ENCODE measurements around the gene MYO16.
"Not testable (repeated sequence)": the region's sequence is repeated elsewhere in the genome, so short reads cannot be mapped to it uniquely, and the experiment has no call there.

The MYO16 gene

DNA sequence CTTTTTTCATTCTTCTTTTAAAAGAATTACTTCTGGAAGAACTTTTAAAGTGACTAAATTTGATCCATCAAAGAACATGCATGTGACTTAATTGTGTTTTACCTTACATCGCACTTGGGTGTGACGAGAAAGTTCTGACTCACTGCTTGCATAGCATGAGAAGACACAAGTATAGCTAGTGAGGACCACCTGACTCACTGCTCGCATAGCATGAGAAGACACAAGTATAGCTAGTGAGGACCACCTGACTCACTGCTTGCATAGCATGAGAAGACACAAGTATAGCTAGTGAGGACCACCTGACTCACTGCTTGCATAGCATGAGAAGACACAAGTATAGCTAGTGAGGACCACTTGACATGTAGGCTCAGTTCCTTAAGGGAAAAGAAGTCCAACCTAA lies 362.0 kb downstream of the MYO16 start:
- DNase-seq = not testable (repeated sequence)

DNA sequence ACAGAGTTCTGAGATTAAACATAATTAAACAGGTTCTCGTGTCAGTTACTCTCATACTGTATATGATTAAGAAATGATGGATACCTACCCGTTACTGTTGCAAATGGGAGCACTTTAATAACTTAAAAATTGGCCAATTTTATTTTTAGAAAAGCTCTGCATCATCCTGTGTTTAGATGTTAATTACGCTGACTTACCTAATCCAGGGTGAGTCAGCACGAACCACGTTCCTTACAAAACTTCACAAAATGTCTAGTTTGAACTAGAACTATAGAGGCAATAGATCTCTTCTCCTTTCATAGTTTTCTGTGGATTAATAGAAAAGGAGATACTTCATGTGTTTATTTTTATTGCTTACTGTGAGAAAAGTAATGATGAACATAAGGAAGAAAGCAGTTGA lies 363.9 kb downstream of the MYO16 start:
- DNase-seq = no peak

DNA sequence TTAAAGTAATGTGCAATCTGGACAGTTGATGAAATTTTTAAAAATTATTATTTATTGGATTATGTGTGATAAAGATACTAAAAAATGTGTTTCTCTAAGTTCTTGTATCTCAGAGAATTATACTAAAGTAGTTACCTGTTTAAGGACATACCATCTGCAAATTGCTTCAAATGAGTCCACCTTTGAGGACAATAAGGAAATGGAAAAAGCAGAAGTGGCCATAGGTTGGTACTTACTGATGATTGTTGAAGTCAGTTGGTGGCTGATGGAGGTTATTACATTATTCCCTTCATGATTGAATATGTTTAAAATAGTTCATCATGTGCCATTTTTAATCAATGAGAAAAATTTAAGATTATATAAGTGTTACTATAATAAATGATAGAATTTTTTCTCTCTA lies 367.0 kb downstream of the MYO16 start:
- DNase-seq = no peak

DNA sequence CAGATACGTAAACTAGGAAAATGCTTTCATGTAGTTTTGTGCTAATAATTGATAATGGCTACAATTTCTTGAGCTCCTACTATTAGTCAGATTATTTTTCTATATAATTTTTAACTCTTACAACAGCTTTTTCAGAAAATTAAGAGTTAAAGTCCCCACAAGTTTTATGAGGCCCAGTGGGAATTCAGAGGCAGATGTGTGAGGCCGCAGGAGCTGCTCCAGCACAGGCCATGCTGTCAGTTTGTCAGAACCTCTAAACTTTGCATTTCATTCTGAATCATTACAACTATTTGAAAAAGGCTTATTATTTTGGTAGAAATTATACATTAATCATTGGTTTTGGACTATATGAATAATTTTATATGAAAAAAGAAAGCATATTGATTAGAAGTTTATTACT lies 370.8 kb downstream of the MYO16 start:
- DNase-seq = no peak

DNA sequence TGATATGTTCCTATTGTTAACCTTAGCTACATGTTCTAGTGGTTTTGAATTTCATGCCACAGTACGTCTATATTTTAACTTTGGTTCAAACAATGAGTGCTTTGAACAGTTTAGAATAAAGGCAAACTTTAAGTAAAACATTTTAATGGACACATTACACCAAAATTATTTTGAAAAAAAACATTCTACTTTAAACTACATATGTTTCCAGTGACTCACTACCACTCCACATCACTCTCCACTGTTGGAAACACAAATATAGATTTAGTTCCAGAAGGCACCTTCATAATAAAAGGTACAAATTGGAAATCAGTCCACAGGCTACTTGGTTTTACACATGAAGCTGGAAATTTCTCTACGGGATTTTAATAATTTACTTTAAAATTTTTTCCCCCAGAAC lies 373.5 kb downstream of the MYO16 start:
- no peak for DNase-seq

DNA sequence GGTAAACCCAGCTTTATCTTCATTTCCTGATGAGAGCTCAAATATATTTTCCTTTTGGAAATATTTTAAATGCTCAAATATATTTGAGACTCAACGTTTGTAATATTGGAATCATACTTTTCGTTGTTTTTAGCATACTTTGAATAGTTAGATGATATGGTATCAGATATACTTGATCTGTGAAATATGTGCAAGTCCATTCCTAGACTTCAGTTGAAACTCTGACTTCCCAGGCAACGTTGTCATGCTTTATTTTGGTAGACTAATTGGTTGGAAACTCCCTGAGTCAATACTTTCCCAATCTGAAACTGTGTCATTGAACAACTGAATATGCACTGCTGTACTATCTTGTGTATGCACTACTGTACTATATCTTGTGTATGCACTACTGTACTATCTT lies 378.5 kb downstream of the MYO16 start:
- DNase-seq = no peak

DNA sequence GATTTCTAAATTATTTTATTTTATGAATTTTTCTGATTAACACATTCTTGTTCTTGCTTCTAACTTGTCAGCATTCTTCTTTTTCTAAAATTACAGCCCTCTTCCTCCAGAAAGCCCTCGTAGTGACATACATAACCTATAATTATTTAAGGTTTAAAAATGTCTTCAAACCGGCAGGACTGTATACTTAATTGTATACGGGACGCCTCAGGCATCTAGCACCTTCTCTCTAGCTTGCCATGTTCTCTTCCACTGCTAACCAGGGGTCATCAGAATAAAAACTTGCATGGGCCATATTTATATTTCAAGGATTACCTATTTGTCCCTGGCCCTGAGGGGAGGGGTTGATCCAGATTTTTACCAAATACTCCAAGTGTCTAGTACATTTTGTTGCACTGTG lies 380.3 kb downstream of the MYO16 start:
- no peak for DNase-seq

DNA sequence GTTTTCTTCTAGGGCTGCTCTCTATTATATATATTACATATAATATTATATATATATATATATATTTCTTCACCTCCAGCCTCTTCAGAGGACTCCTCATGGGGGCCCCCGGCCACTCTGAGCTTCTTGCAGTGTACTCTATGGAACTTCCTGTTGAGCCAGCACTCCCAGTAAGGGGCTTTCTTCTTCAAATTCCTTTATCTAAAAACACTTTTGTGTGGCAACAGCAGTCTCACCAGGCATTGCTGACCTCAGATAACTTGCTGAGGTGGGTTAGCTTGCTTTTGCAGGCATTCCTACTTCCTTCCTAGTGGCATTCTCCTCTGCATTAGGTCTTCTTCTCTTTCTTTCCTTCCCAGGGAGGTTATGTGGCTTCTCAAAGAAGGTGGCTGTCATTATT lies 381.5 kb downstream of the MYO16 start:
- no peak for DNase-seq

DNA sequence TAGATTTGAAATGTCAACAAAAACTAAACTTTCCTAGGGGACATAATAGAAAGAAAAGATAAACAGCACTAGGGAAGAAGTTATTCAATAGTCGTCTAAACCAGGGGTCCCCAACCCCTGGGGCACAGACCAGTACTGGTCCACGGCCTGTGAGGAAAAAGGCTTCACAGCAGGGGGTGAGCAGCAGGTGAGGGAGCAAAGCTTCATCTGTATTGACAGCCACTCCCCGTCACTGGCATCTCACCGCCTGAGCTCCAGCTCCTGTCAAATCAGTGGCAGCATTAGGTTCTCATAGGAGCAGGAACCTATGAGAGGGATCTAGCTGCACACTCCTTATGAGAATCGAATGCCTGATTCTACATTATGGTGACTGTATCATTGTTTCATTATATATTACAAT lies 382.7 kb downstream of the MYO16 start:
- DNase-seq = no peak

DNA sequence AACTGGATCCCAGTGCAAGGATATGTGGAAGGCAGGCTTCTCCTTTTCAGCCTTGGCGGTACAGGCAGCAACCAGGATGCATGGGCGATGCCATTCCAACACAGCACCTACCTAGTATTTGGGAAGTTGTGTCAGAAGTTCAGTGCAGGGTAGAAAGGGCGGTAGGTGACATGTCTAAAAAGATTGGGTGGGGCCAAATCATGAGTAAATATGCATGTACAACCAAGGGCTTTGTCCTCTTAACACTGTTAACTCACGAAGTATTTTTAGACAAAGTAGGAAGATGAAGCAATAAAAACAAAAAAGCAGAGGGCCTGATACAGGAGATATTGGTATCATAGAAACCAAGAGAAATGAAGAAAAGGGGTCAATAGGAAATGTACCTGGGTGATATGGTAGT lies 392.1 kb downstream of the MYO16 start:
- no peak for DNase-seq

DNA sequence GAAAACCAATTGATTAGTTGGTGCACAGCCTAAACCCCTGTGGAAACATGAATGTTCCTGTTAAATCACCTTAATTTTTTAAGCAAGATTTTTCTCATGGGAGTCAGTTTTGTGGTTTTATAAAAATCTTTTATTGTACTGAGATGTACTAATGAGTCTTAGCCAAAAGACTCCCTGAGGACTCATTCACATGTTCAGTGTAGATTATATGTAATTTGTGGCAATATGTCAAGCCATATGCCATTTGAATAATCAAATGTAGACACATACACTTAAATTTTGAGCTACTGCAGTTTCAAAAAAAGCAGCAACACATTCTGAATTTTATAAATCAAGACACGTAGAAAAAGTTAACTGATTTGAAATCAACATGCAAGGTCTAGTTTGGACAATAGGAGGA lies 395.2 kb downstream of the MYO16 start:
- DNase-seq = no peak

DNA sequence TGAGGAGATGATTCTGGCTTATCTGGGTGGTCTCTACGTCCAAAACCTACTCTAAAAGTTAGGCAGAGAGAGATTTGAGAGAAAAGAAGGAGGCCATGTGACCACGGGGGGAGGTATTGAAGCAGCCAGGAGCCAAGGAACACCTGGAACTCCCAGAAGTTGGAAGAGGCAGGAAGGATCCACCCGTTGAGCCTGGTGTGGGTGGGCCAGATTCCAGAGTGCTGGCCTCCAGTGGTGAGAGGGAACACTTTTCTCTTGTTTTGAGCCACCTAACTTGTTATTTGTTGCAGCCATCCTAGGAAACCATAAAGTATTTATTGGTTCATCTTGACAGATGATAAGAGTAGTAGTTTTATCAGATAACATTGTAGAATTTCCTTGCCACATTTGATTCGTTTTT lies 396.9 kb downstream of the MYO16 start:
- no peak for DNase-seq

DNA sequence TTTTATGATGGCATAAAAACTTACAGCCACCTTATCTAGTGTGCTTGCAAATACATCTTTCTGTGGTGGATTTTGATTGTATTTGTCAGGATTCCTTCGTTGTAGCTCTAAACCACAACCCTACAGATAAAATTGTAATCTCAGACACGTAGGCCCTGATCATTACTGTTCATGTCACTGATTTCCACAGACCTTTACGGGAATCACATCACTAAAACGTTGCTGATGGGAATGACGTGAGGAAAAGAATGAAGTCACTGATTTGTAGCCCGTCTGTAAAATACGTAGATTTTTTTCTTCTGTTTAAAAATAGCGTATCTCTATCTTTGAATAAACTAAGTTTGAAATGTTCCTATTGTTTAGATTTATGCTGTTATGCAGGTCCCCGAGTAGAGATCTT lies 399.2 kb downstream of the MYO16 start:
- DNase-seq = no peak

DNA sequence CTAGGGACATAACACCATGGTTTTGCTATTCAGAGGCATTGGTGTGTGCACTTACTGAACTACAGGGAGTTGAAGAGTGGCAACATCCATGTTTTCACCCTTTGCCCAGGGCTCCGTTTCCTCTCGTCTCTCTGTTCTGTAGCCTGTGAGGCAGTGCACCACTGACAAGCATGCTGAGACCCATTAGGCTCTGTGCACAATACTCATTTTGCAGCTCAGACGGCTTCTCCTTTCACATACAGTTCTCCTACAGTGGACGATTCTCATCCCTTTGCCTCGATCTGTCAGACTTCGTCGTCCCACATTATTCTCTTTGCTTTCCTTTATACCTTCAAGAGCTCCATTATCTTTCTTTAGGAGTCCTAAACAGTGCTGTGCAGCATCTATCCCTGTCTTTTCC lies 403.7 kb downstream of the MYO16 start:
- no peak for DNase-seq

DNA sequence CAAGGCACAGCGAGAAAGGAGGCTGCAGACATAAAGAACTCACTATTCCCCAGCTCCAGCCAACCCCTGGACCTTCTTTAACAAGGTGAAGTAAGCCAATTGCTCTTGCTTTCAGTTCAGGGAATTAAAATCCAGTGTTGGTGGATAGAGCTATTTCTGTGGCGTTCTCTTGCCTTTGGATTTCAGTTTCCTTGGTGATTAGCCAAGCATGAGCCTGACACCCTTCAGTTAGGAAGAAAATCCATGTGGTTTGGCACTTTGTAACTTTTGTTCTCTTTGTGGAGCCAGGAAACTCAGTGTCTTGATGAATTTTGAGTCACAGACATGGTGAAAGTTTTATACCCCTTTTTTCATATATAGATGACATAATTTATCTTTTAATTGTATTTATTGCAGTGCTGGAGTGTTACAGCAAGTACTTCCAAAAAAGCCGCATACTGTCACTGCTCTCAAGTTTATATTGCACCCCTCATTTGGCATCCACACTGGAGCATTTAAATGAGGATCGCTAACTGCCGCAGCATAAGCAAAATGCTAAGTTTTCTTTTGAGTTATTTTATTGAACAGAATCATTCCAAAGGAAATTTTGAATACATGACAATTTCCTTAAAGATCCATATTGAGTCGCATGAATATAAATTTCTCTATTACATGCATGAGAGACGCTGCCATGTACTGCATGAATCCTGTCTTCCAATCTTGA lies 406.8 kb downstream of the MYO16 start:
- DNase-seq = no peak

DNA sequence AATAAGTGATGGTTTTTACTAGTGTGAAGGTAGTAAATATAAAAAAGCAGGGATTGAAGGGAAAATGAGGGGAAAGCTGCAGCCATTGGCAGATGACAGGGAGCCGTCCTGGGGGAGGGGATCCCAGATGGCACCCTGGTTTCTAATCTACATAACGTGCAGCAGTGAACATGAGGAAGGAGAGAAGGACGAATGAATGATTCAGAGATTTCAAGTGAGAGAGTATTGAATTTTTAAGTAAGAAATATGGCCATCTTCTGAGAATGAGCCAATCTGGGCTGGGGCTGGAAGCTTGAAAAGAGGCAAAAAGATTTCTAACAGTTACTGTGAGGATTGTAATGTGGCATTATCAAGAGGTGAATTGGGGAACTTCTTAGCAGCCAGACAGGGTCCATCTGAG lies 414.2 kb downstream of the MYO16 start:
- no peak for DNase-seq

DNA sequence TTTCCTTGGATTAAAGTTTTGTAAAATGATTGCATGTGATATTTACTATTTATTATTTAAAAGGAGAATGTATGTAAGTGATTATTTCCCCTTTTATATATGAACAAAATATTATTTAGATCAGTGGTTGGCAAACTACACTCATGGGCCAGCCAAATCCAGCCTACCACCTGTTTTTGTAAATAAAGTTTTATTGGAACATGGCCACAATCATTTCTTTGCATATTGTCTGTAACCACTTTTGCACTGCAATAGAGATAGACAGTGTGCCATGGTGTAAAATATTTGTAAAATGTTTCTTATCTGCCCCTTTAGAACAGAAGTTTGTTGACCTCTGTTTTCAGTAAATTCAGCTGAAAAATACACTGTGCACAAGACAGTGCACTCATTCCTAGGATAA lies 426.4 kb downstream of the MYO16 start:
- no peak for DNase-seq

DNA sequence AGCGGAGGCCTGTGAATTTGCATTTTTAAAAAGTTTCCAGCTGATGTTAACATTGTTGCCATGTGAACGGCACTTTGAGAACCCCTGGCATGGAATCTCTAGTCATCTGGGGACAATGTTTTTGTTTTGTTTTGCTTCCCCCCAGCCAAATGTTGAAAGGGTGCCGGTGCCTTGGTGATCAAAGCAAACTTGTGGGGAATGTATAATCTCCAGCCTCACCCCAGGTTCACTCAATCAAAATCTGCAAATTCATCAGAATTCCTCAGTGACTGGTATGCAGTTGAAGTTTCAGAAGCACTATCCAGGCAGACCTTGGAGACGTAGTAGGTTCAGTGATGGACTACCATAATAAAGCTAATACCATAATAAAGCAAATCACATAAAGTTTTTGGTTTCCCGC lies 428.7 kb downstream of the MYO16 start:
- DNase-seq = no peak

DNA sequence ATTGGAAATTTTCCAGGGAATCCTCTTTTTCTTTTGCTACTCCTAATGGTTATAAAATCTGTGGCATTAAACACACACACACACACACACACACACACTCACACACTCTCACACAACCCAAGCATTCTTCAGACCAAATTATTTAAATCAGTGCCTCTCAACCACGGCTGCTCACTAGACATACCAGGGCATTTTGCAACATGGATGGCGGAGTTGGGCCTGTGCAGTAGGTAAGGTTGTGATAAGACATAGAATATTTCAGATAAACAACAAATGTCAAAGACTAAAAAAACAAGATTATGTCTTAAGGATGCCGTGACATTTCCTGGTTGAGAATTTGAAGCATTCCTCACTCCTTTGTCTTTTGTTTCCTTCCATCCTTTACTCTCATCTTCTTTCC lies 443.1 kb downstream of the MYO16 start:
- no peak for DNase-seq

DNA sequence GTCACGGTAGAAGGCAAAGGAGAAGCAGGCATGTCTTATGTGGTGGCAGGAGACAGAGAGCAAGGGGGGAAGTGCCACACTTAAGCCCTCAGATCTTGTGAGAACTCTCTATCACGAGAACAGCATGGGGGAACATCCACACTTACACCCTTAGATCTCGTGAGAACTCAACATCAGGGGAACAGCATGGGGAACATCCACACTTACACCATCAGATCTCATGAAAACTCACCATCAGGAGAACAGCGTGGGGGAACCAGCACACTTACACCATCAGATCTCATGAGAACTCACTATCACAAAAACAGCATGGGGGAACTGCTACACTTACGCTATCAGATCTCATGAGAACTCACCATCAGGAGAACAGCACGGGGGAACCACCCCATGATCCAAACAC lies 445.0 kb downstream of the MYO16 start:
- no peak for DNase-seq

DNA sequence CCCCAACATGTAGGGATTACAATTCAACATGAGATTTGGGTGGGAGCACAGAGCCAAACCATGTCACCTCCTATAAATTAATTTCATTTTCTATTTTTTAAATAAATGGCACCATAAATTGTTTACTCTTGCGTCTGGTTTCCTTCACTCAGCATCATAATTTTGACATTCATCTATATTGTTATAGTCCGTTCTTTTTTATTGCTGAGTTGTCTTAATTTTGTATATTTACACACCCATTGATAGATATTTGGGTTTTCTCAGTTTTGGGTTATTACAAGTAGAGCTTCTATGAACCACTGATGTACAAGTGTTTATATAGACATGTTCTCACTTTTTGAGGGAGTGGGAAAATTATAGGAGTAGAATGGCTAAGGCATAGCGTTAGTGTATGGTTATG lies 445.4 kb downstream of the MYO16 start:
- DNase-seq = no peak

DNA sequence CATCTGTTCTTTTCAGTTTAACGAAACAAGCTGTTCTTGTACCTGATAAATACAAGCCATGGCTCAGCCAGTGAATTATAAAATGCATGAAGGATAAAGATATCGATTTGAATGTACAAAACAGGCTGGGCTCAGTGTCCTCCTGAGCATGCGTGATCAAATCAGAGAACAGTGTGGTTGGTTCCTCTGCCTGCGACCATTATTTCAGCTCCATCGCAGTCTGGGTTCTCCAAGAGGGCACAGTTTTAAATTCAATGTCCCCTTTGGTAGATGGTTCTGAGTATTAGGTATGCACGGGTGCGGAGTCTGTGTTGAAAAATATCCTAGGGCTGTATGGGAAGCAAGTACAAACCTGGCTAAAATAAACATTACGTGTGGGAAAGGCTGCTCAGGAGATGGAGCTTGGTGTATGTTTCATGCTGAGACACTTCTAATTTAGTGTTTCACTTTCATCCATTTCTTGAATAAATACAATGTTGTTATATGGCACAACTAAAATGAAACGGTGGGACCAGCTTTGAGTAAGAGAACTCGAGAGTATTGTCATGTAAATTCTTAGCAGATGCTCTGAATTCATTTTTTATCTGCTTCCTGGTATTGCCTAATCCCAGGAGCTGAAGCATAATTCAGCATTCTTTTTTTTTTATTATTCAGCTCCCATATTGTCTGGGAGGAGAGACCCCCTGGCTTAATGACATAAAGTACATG lies 458.7 kb downstream of the MYO16 start:
- no peak for DNase-seq

DNA sequence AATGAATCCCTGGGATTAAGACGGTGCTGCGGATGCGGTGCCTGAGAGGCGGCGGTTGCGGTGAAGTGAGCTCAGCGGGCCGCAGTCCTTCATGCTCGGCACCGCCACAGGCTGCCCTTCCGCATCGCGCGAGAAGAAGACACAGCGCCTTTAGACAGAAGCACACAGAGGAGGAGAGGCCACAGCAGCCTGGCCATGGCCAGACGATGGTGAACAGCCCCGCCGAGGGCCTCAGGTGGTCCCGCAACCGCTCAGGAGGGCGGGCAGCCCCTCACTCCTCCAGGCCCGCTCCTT lies 459.2 kb downstream of the MYO16 start:
- no peak for DNase-seq

DNA sequence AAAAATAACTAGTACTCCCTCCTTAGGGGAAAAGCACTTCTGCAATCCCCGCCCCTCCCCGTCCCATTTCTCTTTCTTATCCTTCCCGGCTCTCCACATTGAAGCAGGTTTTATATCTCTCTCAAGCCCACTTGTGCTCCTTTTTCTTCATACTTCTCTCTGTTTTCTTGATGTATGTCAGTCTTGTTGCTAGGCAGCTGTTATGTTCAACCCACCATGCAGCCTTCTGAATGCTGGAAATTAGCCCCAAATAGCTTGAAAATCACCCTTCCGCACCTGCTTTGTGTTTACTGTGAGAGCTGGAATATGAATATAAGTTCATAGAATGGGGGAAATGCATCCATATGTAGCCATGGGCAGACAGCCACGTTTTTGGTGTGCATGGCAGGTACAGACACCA lies 461.4 kb downstream of the MYO16 start:
- no peak for DNase-seq

DNA sequence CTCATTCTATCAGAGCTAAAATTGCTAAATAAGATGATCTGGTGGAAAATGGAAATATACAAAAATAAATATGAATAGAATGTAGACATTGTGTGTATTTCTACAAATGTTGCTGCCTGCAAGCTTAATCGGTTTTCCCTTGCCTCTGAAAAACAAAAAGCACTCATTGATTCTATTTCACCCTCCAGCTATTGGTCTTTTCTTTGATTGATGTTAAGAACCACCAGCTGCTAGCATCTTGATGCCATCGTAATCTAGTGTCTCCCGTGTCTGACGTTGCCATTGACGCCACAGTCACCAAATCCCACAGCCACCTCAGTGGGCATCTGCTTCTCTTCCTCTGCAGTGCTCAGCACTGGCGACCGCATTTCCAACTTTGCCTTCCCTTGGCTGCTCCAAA lies 461.8 kb downstream of the MYO16 start:
- DNase-seq = no peak
